Testis (tissue), 2 donors: ENCODE measurements around the gene CEMIP.

Experiments used
- POLR2A ChIP-seq: fragments of 450-650 bp; IDR thresholded peaks from one replicate; pipeline ENCODE4 v1.6.1; 2017; ENCODE audit warnings: antibody characterized with exemption, mild to moderate bottlenecking, moderate library complexity
- TF ChIP-seq, protein P1 (sequence below), 3 experiments: fragments of 450-650 bp in 2 of 3; fragments of 200-600 bp in 1 of 3; sonication (generic) in 1 of 3; IDR thresholded peaks; one replicate each; pipeline ENCODE4 v1.5.1; 2016 to 2019; ENCODE audit warnings: antibody characterized with exemption in 3 of 3, mild to moderate bottlenecking in 2 of 3, moderate library complexity in 1 of 3

DNA sequence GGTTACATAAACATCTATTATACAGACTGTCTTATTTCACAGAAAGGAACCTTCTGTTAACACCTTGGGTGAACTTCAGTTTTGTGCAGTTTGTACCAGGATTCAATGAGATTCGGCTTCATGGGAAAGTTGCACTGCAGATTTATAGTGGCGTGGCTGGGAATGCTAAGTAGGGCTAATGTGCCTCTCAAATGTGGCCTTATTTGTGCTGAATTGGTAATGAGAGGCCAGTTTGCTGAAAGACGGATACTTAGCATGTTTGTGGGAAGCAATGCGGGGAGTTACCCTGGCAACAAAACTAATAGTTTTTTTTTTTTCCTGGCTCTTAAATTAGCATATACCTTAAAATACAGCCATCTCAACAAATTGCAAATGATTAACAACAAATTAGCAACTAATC, 28.6 kb upstream of the CEMIP start:
- TF ChIP-seq, protein P1, sequence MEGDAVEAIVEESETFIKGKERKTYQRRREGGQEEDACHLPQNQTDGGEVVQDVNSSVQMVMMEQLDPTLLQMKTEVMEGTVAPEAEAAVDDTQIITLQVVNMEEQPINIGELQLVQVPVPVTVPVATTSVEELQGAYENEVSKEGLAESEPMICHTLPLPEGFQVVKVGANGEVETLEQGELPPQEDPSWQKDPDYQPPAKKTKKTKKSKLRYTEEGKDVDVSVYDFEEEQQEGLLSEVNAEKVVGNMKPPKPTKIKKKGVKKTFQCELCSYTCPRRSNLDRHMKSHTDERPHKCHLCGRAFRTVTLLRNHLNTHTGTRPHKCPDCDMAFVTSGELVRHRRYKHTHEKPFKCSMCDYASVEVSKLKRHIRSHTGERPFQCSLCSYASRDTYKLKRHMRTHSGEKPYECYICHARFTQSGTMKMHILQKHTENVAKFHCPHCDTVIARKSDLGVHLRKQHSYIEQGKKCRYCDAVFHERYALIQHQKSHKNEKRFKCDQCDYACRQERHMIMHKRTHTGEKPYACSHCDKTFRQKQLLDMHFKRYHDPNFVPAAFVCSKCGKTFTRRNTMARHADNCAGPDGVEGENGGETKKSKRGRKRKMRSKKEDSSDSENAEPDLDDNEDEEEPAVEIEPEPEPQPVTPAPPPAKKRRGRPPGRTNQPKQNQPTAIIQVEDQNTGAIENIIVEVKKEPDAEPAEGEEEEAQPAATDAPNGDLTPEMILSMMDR (IDR thresholded peaks at IDR 0.05) = no peak
- TF ChIP-seq POLR2A = no peak
